ENCODE data around the gene HCFC1R1.
A peak's percentile ranks its signal among the peaks of the same experiment; 100 is the strongest.
"Not testable (repeated sequence)": the region's sequence is repeated elsewhere in the genome, so short reads cannot be mapped to it uniquely, and the experiment has no call there.

Gene HCFC1R1

GRCh38 chr16:3023669-3024478 lies at the start of gene HCFC1R1, which contains the start of gene THOC6:
TSS of gene HCFC1R1 (minus strand) at chr16:3023942. CDS start at chr16:3023941, 1 bp downstream.
TSS of gene THOC6 (plus strand) at chr16:3024035. CDS start at chr16:3024327, 292 bp downstream.
- Histone ChIP-seq H3K4me1 (peaks cover 75% of the 10 kb centered on the region), H3K27ac (peak within 1 kb of the TSS; percentile 99), H3K27me3 (peaks cover 26% of the 10 kb centered on the region), H3K4me3 (peak within 1 kb of the TSS; percentile 79), H4K20me1 (peaks cover 66% of the 10 kb centered on the region), H3K9ac (peak within 1 kb of the TSS; percentile 96), H3K36me3 (peaks cover 23% of the 10 kb centered on the region), H3K9me3 (no peaks in the 10 kb centered on the region), H3K4me2 (peak within 1 kb of the TSS; percentile 99)
- no peak for TF ChIP-seq Cebpa-rat (IDR thresholded peaks at IDR 0.05)

- H4K20me1 ChIP-seq, result no peaks in the 10 kb centered on the region
- peaks cover 81% of the 10 kb centered on the region for H3K4me1 ChIP-seq
- no peaks in the 10 kb centered on the region for H3K27me3 ChIP-seq
- peak overlapping the region; percentile 87 for H3K4me2 ChIP-seq
- H3K4me3 ChIP-seq, result no peak overlapping the region
- H3K9me3 ChIP-seq, result peaks cover 9% of the 10 kb centered on the region; the same call in 1 of the 2 replicates
- H3K9ac ChIP-seq, result no peak overlapping the region
- no peak overlapping the region for H3K27ac ChIP-seq
- no peak for TF ChIP-seq Cebpa-rat (IDR thresholded peaks at IDR 0.05)
- H3K36me3 ChIP-seq, result no peaks in the 10 kb centered on the region
Measured at GRCh38 chr16:3073448-3073847, 49.7 kb upstream of the HCFC1R1 start.

- not testable (repeated sequence) for H3K27me3 ChIP-seq, H3K9ac ChIP-seq, H3K27ac ChIP-seq, H3K36me3 ChIP-seq, H3K9me3 ChIP-seq, H3K4me3 ChIP-seq, H4K20me1 ChIP-seq
- H3K4me2 ChIP-seq, result peak overlapping the region; percentile 87
- peaks cover 81% of the 10 kb centered on the region for H3K4me1 ChIP-seq
Measured at GRCh38 chr16:3072576-3073263, 49.0 kb upstream of the HCFC1R1 start.

GRCh38 chr16:3072148-3072547 lies 48.4 kb upstream of the HCFC1R1 start:
- Histone ChIP-seq H3K4me1 (peaks cover 81% of the 10 kb centered on the region), H3K4me2 (peak overlapping the region; percentile 28; the same call in 1 of the 2 replicates)
- H3K36me3 ChIP-seq, H3K27ac ChIP-seq, H3K9me3 ChIP-seq, H4K20me1 ChIP-seq, H3K27me3 ChIP-seq, H3K9ac ChIP-seq, H3K4me3 ChIP-seq: not testable (repeated sequence)

GRCh38 chr16:3071655-3072054 lies 47.9 kb upstream of the HCFC1R1 start:
- H3K9ac ChIP-seq, result no peak overlapping the region
- peak overlapping the region; percentile 28; the same call in 1 of the 2 replicates for H3K4me2 ChIP-seq
- no peak; the same call in 1 of the 2 replicates for TF ChIP-seq Cebpa-rat (IDR thresholded peaks at IDR 0.05)
- no peaks in the 10 kb centered on the region for H3K27me3 ChIP-seq
- H3K27ac ChIP-seq, result no peak overlapping the region
- no peaks in the 10 kb centered on the region for H3K36me3 ChIP-seq
- H4K20me1 ChIP-seq, result no peaks in the 10 kb centered on the region
- peaks cover 76% of the 10 kb centered on the region for H3K4me1 ChIP-seq
- H3K9me3 ChIP-seq, result no peaks in the 10 kb centered on the region
- H3K4me3 ChIP-seq, result no peak overlapping the region

GRCh38 chr16:3070608-3071111 lies 46.9 kb upstream of the HCFC1R1 start:
- TF ChIP-seq Cebpa-rat (IDR thresholded peaks at IDR 0.05), result no peak
- H3K27ac ChIP-seq, result no peak overlapping the region
- H3K9ac ChIP-seq, result no peak overlapping the region
- no peaks in the 10 kb centered on the region for H3K36me3 ChIP-seq
- peak overlapping the region; percentile 28 for H3K4me2 ChIP-seq
- H3K9me3 ChIP-seq, result no peaks in the 10 kb centered on the region
- no peaks in the 10 kb centered on the region for H4K20me1 ChIP-seq
- peaks cover 67% of the 10 kb centered on the region for H3K4me1 ChIP-seq
- H3K27me3 ChIP-seq, result no peaks in the 10 kb centered on the region
- no peak overlapping the region for H3K4me3 ChIP-seq

GRCh38 chr16:3069146-3069545 lies 45.4 kb upstream of the HCFC1R1 start:
- not testable (repeated sequence) for H3K27me3 ChIP-seq, H3K27ac ChIP-seq, H3K36me3 ChIP-seq, H3K4me3 ChIP-seq, H3K4me2 ChIP-seq, H3K9me3 ChIP-seq, H4K20me1 ChIP-seq, H3K9ac ChIP-seq
- peaks cover 61% of the 10 kb centered on the region for H3K4me1 ChIP-seq

DNA sequence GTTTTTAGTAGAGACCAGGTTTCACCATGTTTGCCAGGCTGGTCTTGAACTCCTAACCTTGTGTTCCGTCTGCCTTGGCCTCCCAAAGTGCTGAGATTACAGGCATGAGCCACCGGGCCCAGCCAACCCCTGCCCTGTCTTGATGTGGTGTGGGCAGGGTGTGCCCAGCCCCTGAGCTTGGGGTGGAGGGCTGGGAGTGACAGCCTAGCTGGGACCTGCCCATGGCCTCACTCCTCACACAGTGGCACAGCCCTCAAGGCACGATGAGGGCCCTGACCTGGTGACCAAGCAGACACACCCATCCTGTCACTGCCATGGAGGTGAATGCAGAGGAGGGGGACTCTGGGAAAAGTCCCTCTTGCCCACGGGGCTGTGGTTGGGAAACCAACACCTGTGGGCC lies 44.7 kb upstream of the HCFC1R1 start:
- no peaks in the 10 kb centered on the region for H3K27me3 ChIP-seq
- H3K4me3 ChIP-seq, result no peak overlapping the region
- no peak for TF ChIP-seq Cebpa-rat (IDR thresholded peaks at IDR 0.05)
- no peak overlapping the region for H3K4me2 ChIP-seq
- H4K20me1 ChIP-seq, result no peaks in the 10 kb centered on the region
- peak overlapping the region; percentile 18; the same call in 1 of the 2 replicates for H3K27ac ChIP-seq
- H3K36me3 ChIP-seq, result no peaks in the 10 kb centered on the region
- peaks cover 55% of the 10 kb centered on the region for H3K4me1 ChIP-seq
- no peak overlapping the region for H3K9ac ChIP-seq
- H3K9me3 ChIP-seq, result no peaks in the 10 kb centered on the region

GRCh38 chr16:3066440-3066748 lies 42.7 kb upstream of the HCFC1R1 start:
- Histone ChIP-seq H3K9me3 (no peaks in the 10 kb centered on the region), H3K27ac (no peak overlapping the region), H4K20me1 (no peaks in the 10 kb centered on the region), H3K36me3 (no peaks in the 10 kb centered on the region), H3K4me2 (no peak overlapping the region), H3K4me3 (no peak overlapping the region), H3K9ac (no peak overlapping the region), H3K4me1 (peaks cover 35% of the 10 kb centered on the region), H3K27me3 (no peaks in the 10 kb centered on the region)
- TF ChIP-seq Cebpa-rat (IDR thresholded peaks at IDR 0.05), result no peak

GRCh38 chr16:3065742-3066439 lies 42.1 kb upstream of the HCFC1R1 start:
- no peaks in the 10 kb centered on the region for H3K27me3 ChIP-seq
- H3K36me3 ChIP-seq, result no peaks in the 10 kb centered on the region
- TF ChIP-seq Cebpa-rat (IDR thresholded peaks at IDR 0.05), result no peak
- H4K20me1 ChIP-seq, result no peaks in the 10 kb centered on the region
- no peaks in the 10 kb centered on the region for H3K9me3 ChIP-seq
- no peak overlapping the region for H3K4me3 ChIP-seq
- no peak overlapping the region for H3K4me2 ChIP-seq
- H3K4me1 ChIP-seq, result peaks cover 30% of the 10 kb centered on the region
- H3K27ac ChIP-seq, result peak overlapping the region; percentile 2; the same call in 1 of the 2 replicates
- H3K9ac ChIP-seq, result no peak overlapping the region

Measured in BLaER1 (cell line).